ENCODE results near the gene LGALS14. TPM values are rescaled to one million over a fixed set of nuclear protein-coding genes. Genes with fewer than 3 reads are reported as not detected.

The LGALS14 gene
- total RNA-seq, 1 experiment from 2014 or later, result not detected

DNA sequence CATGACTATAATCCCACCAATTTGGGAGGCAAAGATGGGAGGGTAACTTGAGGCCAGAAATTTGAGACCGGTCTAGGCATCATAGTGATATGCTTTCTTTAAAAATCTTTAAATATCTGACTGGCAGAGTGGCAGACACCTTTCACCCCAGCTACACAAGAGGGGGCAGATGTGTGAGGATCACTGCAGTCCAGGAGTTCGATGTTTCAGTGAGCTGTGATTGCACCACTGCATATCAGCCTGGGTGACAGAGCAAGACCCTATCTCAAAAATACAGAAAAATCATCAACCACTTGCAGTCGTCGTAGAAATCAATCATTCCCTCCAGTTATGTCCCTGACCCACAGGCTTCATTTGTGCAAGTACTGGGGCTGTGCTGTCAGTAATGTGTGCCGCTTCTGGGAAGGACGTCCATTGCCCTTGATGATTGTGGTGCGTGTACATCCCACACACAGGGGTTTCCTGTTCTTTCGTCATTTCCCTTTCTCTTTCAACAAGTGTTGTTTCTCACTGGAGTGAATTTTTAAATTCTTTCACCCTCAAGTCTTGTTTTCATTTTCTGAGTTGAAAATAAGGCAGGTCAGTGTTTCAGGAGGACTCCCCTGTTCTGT lies 1.4 kb downstream of the LGALS14 start (continued):
- TF ChIP-seq, protein P1, sequence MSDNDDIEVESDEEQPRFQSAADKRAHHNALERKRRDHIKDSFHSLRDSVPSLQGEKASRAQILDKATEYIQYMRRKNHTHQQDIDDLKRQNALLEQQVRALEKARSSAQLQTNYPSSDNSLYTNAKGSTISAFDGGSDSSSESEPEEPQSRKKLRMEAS (CRISPR knock-in tag; IDR thresholded peaks at IDR 0.05), result no peak
- TF ChIP-seq, protein P2, sequence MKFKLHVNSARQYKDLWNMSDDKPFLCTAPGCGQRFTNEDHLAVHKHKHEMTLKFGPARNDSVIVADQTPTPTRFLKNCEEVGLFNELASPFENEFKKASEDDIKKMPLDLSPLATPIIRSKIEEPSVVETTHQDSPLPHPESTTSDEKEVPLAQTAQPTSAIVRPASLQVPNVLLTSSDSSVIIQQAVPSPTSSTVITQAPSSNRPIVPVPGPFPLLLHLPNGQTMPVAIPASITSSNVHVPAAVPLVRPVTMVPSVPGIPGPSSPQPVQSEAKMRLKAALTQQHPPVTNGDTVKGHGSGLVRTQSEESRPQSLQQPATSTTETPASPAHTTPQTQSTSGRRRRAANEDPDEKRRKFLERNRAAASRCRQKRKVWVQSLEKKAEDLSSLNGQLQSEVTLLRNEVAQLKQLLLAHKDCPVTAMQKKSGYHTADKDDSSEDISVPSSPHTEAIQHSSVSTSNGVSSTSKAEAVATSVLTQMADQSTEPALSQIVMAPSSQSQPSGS (CRISPR knock-in tag; IDR thresholded peaks at IDR 0.05; ENCODE audit: borderline replicate concordance, low read depth), result no peak
- TF ChIP-seq ZNF416 (CRISPR knock-in tag; IDR thresholded peaks at IDR 0.05) (no peak), ZNF121 (CRISPR knock-in tag; IDR thresholded peaks at IDR 0.05) (no peak)
- TF ChIP-seq, protein P3, sequence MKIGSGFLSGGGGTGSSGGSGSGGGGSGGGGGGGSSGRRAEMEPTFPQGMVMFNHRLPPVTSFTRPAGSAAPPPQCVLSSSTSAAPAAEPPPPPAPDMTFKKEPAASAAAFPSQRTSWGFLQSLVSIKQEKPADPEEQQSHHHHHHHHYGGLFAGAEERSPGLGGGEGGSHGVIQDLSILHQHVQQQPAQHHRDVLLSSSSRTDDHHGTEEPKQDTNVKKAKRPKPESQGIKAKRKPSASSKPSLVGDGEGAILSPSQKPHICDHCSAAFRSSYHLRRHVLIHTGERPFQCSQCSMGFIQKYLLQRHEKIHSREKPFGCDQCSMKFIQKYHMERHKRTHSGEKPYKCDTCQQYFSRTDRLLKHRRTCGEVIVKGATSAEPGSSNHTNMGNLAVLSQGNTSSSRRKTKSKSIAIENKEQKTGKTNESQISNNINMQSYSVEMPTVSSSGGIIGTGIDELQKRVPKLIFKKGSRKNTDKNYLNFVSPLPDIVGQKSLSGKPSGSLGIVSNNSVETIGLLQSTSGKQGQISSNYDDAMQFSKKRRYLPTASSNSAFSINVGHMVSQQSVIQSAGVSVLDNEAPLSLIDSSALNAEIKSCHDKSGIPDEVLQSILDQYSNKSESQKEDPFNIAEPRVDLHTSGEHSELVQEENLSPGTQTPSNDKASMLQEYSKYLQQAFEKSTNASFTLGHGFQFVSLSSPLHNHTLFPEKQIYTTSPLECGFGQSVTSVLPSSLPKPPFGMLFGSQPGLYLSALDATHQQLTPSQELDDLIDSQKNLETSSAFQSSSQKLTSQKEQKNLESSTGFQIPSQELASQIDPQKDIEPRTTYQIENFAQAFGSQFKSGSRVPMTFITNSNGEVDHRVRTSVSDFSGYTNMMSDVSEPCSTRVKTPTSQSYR (CRISPR knock-in tag; IDR thresholded peaks at IDR 0.05), result no peak
- TF ChIP-seq, protein P4, sequence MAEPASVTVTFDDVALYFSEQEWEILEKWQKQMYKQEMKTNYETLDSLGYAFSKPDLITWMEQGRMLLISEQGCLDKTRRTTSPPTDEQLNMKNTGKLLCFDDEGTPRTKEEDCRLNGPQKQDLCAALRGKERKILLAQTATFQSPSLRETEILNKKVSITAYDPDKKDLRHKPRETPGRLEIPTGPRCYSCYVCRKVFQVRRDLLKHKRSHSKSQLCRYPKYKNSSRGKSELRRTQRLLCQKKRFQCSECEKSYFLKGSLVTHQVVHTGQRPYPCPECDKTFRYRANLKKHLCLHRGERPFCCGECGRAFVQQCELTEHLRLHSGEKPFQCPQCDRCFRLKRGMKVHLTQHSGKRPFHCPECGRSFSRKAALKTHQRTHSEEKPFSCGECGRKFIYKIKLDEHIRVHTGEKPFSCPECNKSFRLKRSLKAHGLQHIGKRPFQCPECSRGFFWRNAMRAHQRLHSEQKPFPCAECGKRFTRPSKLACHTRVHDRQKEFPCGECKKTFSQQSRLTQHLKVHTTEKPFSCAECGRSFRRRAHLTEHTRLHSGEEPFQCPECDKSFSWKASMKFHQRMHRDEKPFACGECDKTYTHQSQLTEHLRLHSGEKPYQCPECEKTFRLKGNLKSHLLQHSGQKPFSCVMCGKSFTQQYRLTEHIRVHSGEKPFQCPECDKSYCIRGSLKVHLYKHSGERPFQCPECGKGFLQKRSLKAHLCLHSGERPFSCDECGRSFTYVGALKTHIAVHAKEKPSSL (CRISPR knock-in tag; conservative IDR thresholded peaks at IDR 0.05), result no peak
- TF ChIP-seq, protein P5, sequence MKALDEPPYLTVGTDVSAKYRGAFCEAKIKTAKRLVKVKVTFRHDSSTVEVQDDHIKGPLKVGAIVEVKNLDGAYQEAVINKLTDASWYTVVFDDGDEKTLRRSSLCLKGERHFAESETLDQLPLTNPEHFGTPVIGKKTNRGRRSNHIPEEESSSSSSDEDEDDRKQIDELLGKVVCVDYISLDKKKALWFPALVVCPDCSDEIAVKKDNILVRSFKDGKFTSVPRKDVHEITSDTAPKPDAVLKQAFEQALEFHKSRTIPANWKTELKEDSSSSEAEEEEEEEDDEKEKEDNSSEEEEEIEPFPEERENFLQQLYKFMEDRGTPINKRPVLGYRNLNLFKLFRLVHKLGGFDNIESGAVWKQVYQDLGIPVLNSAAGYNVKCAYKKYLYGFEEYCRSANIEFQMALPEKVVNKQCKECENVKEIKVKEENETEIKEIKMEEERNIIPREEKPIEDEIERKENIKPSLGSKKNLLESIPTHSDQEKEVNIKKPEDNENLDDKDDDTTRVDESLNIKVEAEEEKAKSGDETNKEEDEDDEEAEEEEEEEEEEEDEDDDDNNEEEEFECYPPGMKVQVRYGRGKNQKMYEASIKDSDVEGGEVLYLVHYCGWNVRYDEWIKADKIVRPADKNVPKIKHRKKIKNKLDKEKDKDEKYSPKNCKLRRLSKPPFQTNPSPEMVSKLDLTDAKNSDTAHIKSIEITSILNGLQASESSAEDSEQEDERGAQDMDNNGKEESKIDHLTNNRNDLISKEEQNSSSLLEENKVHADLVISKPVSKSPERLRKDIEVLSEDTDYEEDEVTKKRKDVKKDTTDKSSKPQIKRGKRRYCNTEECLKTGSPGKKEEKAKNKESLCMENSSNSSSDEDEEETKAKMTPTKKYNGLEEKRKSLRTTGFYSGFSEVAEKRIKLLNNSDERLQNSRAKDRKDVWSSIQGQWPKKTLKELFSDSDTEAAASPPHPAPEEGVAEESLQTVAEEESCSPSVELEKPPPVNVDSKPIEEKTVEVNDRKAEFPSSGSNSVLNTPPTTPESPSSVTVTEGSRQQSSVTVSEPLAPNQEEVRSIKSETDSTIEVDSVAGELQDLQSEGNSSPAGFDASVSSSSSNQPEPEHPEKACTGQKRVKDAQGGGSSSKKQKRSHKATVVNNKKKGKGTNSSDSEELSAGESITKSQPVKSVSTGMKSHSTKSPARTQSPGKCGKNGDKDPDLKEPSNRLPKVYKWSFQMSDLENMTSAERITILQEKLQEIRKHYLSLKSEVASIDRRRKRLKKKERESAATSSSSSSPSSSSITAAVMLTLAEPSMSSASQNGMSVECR (CRISPR knock-in tag; IDR thresholded peaks at IDR 0.05; ENCODE audit: borderline replicate concordance), result no peak

DNA sequence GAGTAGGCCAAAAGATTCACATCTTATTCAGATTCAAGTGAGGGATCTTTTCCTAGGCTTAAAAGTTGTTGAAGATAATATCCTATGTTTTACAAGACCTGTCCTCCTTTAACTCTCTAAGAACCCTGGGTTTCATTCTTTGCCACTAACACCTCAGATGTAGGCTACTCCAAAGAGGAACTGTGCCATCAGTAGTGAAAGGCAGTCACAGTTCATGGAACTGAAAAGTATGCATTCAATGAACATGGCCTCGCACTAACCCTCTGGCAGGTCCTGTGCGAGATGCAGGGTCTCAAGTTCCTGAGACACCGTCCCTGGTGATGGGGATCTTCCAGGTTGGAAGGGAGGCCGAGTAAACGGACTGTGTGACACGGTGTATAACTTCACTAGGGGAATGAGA lies 4.3 kb downstream of the LGALS14 start:
- ChIA-PET POLR2A (no interaction called here), CTCF (no interaction called here)
- Mint-ChIP-seq H3K27ac (no peak overlapping the region), H3K36me3 (no peaks in the 10 kb centered on the region), H3K4me3 (no peak overlapping the region), H3K4me1 (no peaks in the 10 kb centered on the region), H3K9me3 (peaks cover 10% of the 10 kb centered on the region), H3K27me3 (ENCODE audit: low read depth) (peaks cover 15% of the 10 kb centered on the region)
- ATAC-seq (no peak), DNase-seq (ENCODE audit: low spot score) (no peak)
- TF ChIP-seq GABPB1 (CRISPR knock-in tag; IDR thresholded peaks at IDR 0.05) (no peak), ZNF396 (CRISPR knock-in tag; IDR thresholded peaks at IDR 0.05; ENCODE audit: borderline replicate concordance) (no peak), NFYB (CRISPR knock-in tag; conservative IDR thresholded peaks at IDR 0.05; ENCODE audit: low read depth) (no peak), KAT7 (CRISPR knock-in tag; IDR thresholded peaks at IDR 0.05; ENCODE audit: borderline replicate concordance) (no peak)
- TF ChIP-seq, protein P6, sequence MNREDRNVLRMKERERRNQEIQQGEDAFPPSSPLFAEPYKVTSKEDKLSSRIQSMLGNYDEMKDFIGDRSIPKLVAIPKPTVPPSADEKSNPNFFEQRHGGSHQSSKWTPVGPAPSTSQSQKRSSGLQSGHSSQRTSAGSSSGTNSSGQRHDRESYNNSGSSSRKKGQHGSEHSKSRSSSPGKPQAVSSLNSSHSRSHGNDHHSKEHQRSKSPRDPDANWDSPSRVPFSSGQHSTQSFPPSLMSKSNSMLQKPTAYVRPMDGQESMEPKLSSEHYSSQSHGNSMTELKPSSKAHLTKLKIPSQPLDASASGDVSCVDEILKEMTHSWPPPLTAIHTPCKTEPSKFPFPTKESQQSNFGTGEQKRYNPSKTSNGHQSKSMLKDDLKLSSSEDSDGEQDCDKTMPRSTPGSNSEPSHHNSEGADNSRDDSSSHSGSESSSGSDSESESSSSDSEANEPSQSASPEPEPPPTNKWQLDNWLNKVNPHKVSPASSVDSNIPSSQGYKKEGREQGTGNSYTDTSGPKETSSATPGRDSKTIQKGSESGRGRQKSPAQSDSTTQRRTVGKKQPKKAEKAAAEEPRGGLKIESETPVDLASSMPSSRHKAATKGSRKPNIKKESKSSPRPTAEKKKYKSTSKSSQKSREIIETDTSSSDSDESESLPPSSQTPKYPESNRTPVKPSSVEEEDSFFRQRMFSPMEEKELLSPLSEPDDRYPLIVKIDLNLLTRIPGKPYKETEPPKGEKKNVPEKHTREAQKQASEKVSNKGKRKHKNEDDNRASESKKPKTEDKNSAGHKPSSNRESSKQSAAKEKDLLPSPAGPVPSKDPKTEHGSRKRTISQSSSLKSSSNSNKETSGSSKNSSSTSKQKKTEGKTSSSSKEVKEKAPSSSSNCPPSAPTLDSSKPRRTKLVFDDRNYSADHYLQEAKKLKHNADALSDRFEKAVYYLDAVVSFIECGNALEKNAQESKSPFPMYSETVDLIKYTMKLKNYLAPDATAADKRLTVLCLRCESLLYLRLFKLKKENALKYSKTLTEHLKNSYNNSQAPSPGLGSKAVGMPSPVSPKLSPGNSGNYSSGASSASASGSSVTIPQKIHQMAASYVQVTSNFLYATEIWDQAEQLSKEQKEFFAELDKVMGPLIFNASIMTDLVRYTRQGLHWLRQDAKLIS (CRISPR knock-in tag; IDR thresholded peaks at IDR 0.05; ENCODE audit: borderline replicate concordance), result no peak
- TF ChIP-seq, protein P7, sequence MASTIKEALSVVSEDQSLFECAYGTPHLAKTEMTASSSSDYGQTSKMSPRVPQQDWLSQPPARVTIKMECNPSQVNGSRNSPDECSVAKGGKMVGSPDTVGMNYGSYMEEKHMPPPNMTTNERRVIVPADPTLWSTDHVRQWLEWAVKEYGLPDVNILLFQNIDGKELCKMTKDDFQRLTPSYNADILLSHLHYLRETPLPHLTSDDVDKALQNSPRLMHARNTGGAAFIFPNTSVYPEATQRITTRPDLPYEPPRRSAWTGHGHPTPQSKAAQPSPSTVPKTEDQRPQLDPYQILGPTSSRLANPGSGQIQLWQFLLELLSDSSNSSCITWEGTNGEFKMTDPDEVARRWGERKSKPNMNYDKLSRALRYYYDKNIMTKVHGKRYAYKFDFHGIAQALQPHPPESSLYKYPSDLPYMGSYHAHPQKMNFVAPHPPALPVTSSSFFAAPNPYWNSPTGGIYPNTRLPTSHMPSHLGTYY (CRISPR knock-in tag; IDR thresholded peaks at IDR 0.05), result no peak
- TF ChIP-seq, protein P8, sequence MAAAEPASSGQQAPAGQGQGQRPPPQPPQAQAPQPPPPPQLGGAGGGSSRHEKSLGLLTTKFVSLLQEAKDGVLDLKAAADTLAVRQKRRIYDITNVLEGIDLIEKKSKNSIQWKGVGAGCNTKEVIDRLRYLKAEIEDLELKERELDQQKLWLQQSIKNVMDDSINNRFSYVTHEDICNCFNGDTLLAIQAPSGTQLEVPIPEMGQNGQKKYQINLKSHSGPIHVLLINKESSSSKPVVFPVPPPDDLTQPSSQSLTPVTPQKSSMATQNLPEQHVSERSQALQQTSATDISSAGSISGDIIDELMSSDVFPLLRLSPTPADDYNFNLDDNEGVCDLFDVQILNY (CRISPR knock-in tag; IDR thresholded peaks at IDR 0.05), result no peak
